ENCODE results near the gene MINAR2. TPM values are rescaled to one million over a fixed set of nuclear protein-coding genes. Genes with fewer than 3 reads are reported as not detected.

Gene MINAR2
- total and polyA plus RNA-seq, 2 donors (not counting 1 experiment from before 2014, with no cell fraction given) = not detected

- TF ChIP-seq EZH2 (IDR thresholded peaks at IDR 0.05; ENCODE audit: borderline replicate concordance, insufficient read depth, low read depth, low read length, poor library complexity, severe bottlenecking) = no peak
- TF ChIP-seq CTCF (IDR thresholded peaks at IDR 0.05) = no peak
- no peak overlapping the region for H2AFZ ChIP-seq (ENCODE audit: insufficient read depth, low read depth, low read length, poor library complexity, severe bottlenecking)
- ChIA-PET POLR2A (no interaction called here), CTCF (no interaction called here)
- WGBS (ENCODE audit: insufficient coverage) = 40% methylated on average over 1 of the region's 1 CpG
- Mint-ChIP-seq H3K4me3 (no peak overlapping the region), H3K27me3 (no peaks in the 10 kb centered on the region), H3K27ac (no peak overlapping the region), H3K9me3 (ENCODE audit: insufficient read depth) (no peaks in the 10 kb centered on the region), H3K4me1 (no peaks in the 10 kb centered on the region)
- no peaks in the 10 kb centered on the region for H4K20me1 ChIP-seq (ENCODE audit: control insufficient read depth, insufficient read depth, low read length, poor library complexity, severe bottlenecking)
- H3K4me2 ChIP-seq (replicated peaks; ENCODE audit: low read depth, low read length, poor library complexity, severe bottlenecking) = no peak overlapping the region
- no peaks in the 10 kb centered on the region for H3K4me1 ChIP-seq (ENCODE audit: control insufficient read depth in 2 of 2, insufficient read depth in 2 of 2, low read length in 2 of 2)
- no peaks in the 10 kb centered on the region for H3K79me2 ChIP-seq (ENCODE audit: control insufficient read depth, insufficient read depth, low read length)
- intact Hi-C loops (cut with micrococcal nuclease) = no loop called here
- no peaks in the 10 kb centered on the region for H3K9me3 ChIP-seq (ENCODE audit: control extremely low read depth in 1 of 3, control insufficient read depth in 2 of 3, insufficient read depth in 1 of 3, low read length in 2 of 3)
- ATAC-seq (ENCODE audit: low read depth) (no peak), DNase-seq (no peak)
- H3K27ac ChIP-seq (ENCODE audit: low read length in 2 of 2) = no peak overlapping the region
- H3K36me3 ChIP-seq (replicated peaks in 1 of 2; ENCODE audit: control extremely low read depth in 1 of 2, control insufficient read depth in 1 of 2, extremely low read depth in 1 of 2, insufficient read depth in 2 of 2, low read length in 1 of 2) = no peaks in the 10 kb centered on the region
- no peaks in the 10 kb centered on the region for H3K27me3 ChIP-seq (replicated peaks in 1 of 4; ENCODE audit: control extremely low read depth in 1 of 4, control insufficient read depth in 3 of 4, insufficient read depth in 4 of 4, low read length in 3 of 4)
- no peak overlapping the region for H3K4me3 ChIP-seq (ENCODE audit: control extremely low read depth in 1 of 5, extremely low read depth in 1 of 5, insufficient read depth in 1 of 5, low read depth in 2 of 5, low read length in 4 of 5)
- no peak overlapping the region for H3K9ac ChIP-seq (ENCODE audit: low read length)
Observed at GRCh38 chr5:129716235-129716634, 31.7 kb upstream of the MINAR2 start.

GRCh38 chr5:129716651-129717050 is 31.2 kb upstream of the MINAR2 start:
- no peak for ATAC-seq (ENCODE audit: low read depth)
- Histone ChIP-seq H3K4me3 (ENCODE audit: control extremely low read depth in 1 of 5, extremely low read depth in 1 of 5, insufficient read depth in 1 of 5, low read depth in 2 of 5, low read length in 4 of 5) (no peak overlapping the region), H3K27ac (ENCODE audit: low read length in 2 of 2) (no peak overlapping the region), H3K79me2 (ENCODE audit: control insufficient read depth, insufficient read depth, low read length) (no peaks in the 10 kb centered on the region), H3K9ac (ENCODE audit: low read length) (no peak overlapping the region), H3K4me1 (ENCODE audit: control insufficient read depth in 2 of 2, insufficient read depth in 2 of 2, low read length in 2 of 2) (no peaks in the 10 kb centered on the region), H2AFZ (ENCODE audit: insufficient read depth, low read depth, low read length, poor library complexity, severe bottlenecking) (no peak overlapping the region), H3K9me3 (ENCODE audit: control extremely low read depth in 1 of 3, control insufficient read depth in 2 of 3, insufficient read depth in 1 of 3, low read length in 2 of 3) (no peaks in the 10 kb centered on the region), H3K27me3 (replicated peaks in 1 of 4; ENCODE audit: control extremely low read depth in 1 of 4, control insufficient read depth in 3 of 4, insufficient read depth in 4 of 4, low read length in 3 of 4) (no peaks in the 10 kb centered on the region), H3K4me2 (replicated peaks; ENCODE audit: low read depth, low read length, poor library complexity, severe bottlenecking) (no peak overlapping the region), H4K20me1 (ENCODE audit: control insufficient read depth, insufficient read depth, low read length, poor library complexity, severe bottlenecking) (no peaks in the 10 kb centered on the region), H3K36me3 (replicated peaks in 1 of 2; ENCODE audit: control extremely low read depth in 1 of 2, control insufficient read depth in 1 of 2, extremely low read depth in 1 of 2, insufficient read depth in 2 of 2, low read length in 1 of 2) (no peaks in the 10 kb centered on the region)
- Mint-ChIP-seq H3K4me1 (no peaks in the 10 kb centered on the region), H3K9me3 (ENCODE audit: insufficient read depth) (no peaks in the 10 kb centered on the region), H3K4me3 (no peak overlapping the region), H3K27ac (no peak overlapping the region), H3K27me3 (no peaks in the 10 kb centered on the region)
- TF ChIP-seq CTCF (IDR thresholded peaks at IDR 0.05) (no peak), EZH2 (IDR thresholded peaks at IDR 0.05; ENCODE audit: borderline replicate concordance, insufficient read depth, low read depth, low read length, poor library complexity, severe bottlenecking) (no peak)
- WGBS (ENCODE audit: insufficient coverage) = 97% methylated on average over 5 of the region's 5 CpGs
- intact Hi-C loops (cut with micrococcal nuclease) = no loop called here
- DNase-seq = no peak
- ChIA-PET POLR2A (no interaction called here), CTCF (interaction anchor here (0.6 kb wide), 1 partner anchor 1045 kb away, joined by 5 read pairs; no protein-coding TSS in a partner anchor)
